MM.1S (cell line): ENCODE measurements around the gene CLDN11.

Experiments
- CTCF ChIP-seq: fragments of 300-600 bp; sonication (generic); IDR thresholded peaks from 2 replicates; pipeline ENCODE4 v1.5.1; 2016; ENCODE audit warnings: antibody characterized with exemption, low read length, mixed read lengths
- EZH2 ChIP-seq: fragments of 300-600 bp; sonication (generic); optimal IDR thresholded peaks from 2 replicates; pipeline ENCODE3; 2017; ENCODE audit warnings: low read depth, mild to moderate bottlenecking, antibody characterized with exemption, low read length, mixed read lengths

GRCh38 chr3:170424879-170425278 is 6.2 kb downstream of the CLDN11 start:
- no peak for TF ChIP-seq CTCF
- TF ChIP-seq EZH2: no peak
